ENCODE results near the gene CACTIN.

The CACTIN gene

DNA sequence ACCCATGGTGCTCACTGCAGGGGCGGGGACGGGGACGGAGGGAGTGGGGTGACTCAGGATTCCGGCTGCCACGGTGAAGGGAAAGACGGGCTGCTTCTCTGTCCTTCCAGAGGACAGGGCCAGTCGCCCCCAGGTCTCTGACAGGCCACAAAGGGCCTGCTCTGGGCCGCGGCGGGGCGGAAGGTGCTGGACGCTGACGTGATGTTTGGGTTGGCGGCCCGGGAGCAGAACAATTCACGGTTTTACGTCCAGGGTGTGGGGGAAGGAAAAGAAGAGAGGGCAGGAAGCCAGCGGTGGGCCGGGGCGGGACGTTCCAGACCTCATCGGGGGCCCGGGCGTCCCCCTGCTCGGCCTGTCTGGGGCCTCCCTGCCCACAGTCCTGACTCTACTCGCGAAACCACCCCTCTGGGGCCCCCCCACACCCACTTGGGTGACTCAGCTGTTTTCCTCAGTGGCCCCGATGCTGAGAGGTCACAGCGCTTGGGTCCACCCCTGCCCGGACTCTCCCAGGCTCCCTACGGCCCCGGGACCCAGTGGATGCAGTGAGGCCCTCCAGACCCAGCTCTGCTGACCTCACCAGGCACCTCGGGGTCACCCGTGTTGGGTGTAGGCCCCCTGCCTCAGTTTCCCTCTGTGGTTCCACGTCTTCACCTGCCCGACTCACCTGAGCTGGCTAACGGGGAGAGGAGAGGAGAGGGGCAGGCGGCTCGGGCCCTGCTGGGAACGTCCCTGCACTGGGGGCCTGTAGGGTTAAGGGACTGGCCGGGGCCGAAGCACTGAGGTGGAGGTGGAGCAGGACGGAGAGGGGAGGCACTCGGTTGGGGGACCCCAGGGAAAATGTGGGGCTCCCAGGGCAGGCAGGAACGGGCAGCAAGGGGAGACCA is 44.4 kb upstream of the CACTIN start:
- Histone ChIP-seq H3K18ac (ENCODE audit: low read depth in 1 of 2, low read length in 2 of 2) (peak overlapping the region; percentile 70 to 83), H4K8ac (ENCODE audit: low read length) (peak overlapping the region; percentile 79), H3K27me3 (ENCODE audit: control insufficient read depth in 1 of 2, insufficient read depth in 1 of 2, low read length in 2 of 2) (no peaks in the 10 kb centered on the region), H3K79me1 (replicated peaks; ENCODE audit: low read length, poor library complexity, severe bottlenecking) (peaks cover 16% of the 10 kb centered on the region), H3K9ac (ENCODE audit: low read length) (peak overlapping the region; percentile 95), H3K23ac (ENCODE audit: low read length in 2 of 2) (no peak overlapping the region), H3K36me3 (ENCODE audit: control insufficient read depth in 1 of 2, insufficient read depth in 2 of 2, low read depth in 1 of 2, low read length in 2 of 2) (peaks cover 5 to 62% of the 10 kb centered on the region in 2 experiments), H3K4me1 (ENCODE audit: control insufficient read depth, insufficient read depth, low read depth, low read length) (peaks cover 88% of the 10 kb centered on the region), H3K4me2 (ENCODE audit: low read length, poor library complexity, severe bottlenecking) (peak overlapping the region; percentile 54), H3K4ac (ENCODE audit: low read depth in 1 of 2, low read length in 2 of 2) (peak overlapping the region; percentile 15 to 72), H2BK120ac (ENCODE audit: low read depth, low read length) (peak overlapping the region; percentile 23), H2BK15ac (ENCODE audit: low read depth, poor library complexity, severe bottlenecking) (peak overlapping the region; percentile 53), H2BK12ac (ENCODE audit: low read length in 2 of 2) (peak overlapping the region; percentile 59 to 75), H3K27ac (ENCODE audit: low read length, poor library complexity, severe bottlenecking) (peak overlapping the region; percentile 91), H3K9me3 (ENCODE audit: control insufficient read depth, low read length) (no peaks in the 10 kb centered on the region), H2AK5ac (ENCODE audit: low read length, severe bottlenecking) (peak overlapping the region; percentile 85), H3K4me3 (ENCODE audit: insufficient read depth in 1 of 2, low read depth in 1 of 2, low read length in 2 of 2) (peak overlapping the region in 1 of 2 experiments; percentile 65), H4K91ac (ENCODE audit: low read length) (peak overlapping the region; percentile 79), H3K14ac (ENCODE audit: low read length in 2 of 2) (peak overlapping the region in 1 of 2 experiments; percentile 87), H2AFZ (ENCODE audit: low read depth, low read length) (no peak overlapping the region), H2BK5ac (ENCODE audit: low read depth, low read length, poor library complexity, severe bottlenecking) (peak overlapping the region; percentile 75)
- DNase-seq: peak; percentile 85
- 57% methylated on average over 39 of the region's 45 CpGs for WGBS

DNA sequence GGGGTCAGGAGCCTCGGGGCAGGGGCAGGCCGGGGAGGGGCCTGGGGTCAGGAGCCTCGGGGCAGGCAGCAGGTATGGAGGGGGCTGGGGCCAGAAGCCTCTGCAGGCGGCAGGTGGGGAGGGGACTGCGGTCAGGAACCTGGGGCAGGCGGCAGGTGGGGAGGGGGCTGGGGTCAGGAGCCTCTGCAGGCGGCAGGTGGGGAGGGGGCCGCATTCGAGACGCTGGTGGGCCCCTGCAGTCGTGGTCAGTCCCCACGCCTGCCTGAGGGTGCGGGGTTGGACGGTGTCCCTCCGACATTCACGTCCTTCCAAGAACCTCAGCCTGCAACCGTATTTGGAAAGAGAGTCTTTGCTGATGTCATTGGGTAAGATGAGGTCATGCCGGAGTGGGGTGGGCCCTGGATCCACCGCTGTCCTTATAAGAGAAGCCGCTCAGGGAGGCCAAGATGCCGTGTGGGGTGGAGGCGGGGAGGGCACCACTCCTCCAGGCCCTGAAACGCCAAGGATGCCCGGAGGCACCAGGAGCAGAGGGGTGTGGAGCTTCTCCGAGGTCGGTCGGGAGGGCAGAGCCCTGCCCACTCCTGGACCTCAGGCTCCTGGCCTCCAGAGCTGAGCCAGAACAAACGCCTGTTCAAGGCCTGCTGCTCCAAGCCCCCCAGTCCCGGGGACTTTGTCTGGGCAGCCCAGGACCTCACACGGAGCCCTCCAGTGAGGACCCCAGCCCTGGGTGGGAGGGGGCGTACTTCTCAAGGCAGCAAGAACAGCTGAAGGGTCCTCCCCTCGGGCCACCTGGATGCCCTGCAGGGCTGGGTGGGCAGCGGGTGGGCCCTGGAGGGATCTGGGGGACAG is 43.6 kb upstream of the CACTIN start:
- Histone ChIP-seq H3K23ac (ENCODE audit: low read length in 2 of 2) (no peak overlapping the region), H3K36me3 (ENCODE audit: control insufficient read depth in 1 of 2, insufficient read depth in 2 of 2, low read depth in 1 of 2, low read length in 2 of 2) (peaks cover 5 to 63% of the 10 kb centered on the region in 2 experiments), H3K27ac (ENCODE audit: low read length, poor library complexity, severe bottlenecking) (peak overlapping the region; percentile 91), H3K27me3 (ENCODE audit: control insufficient read depth in 1 of 2, insufficient read depth in 1 of 2, low read length in 2 of 2) (no peaks in the 10 kb centered on the region), H4K8ac (ENCODE audit: low read length) (peak overlapping the region; percentile 79), H2AK5ac (ENCODE audit: low read length, severe bottlenecking) (peak overlapping the region; percentile 85), H4K91ac (ENCODE audit: low read length) (peak overlapping the region; percentile 79), H3K4ac (ENCODE audit: low read depth in 1 of 2, low read length in 2 of 2) (peak overlapping the region in 1 of 2 experiments; percentile 72), H3K4me3 (ENCODE audit: insufficient read depth in 1 of 2, low read depth in 1 of 2, low read length in 2 of 2) (peak overlapping the region in 1 of 2 experiments; percentile 65), H3K4me1 (ENCODE audit: control insufficient read depth, insufficient read depth, low read depth, low read length) (peaks cover 87% of the 10 kb centered on the region), H2BK5ac (ENCODE audit: low read depth, low read length, poor library complexity, severe bottlenecking) (peak overlapping the region; percentile 75), H2AFZ (ENCODE audit: low read depth, low read length) (no peak overlapping the region), H2BK15ac (ENCODE audit: low read depth, poor library complexity, severe bottlenecking) (peak overlapping the region; percentile 35), H3K4me2 (ENCODE audit: low read length, poor library complexity, severe bottlenecking) (peak overlapping the region; percentile 19), H2BK12ac (ENCODE audit: low read length in 2 of 2) (peak overlapping the region in 1 of 2 experiments; percentile 65), H3K79me1 (replicated peaks; ENCODE audit: low read length, poor library complexity, severe bottlenecking) (peaks cover 14% of the 10 kb centered on the region), H3K9ac (ENCODE audit: low read length) (peak overlapping the region; percentile 95), H3K18ac (ENCODE audit: low read depth in 1 of 2, low read length in 2 of 2) (peak overlapping the region; percentile 55 to 65), H3K9me3 (ENCODE audit: control insufficient read depth, low read length) (no peaks in the 10 kb centered on the region), H2BK120ac (ENCODE audit: low read depth, low read length) (no peak overlapping the region), H3K14ac (ENCODE audit: low read length in 2 of 2) (no peak overlapping the region)
- DNase-seq: peak; percentile 91
- 63% methylated on average over 32 of the region's 33 CpGs for WGBS

- Histone ChIP-seq H3K79me1 (replicated peaks; ENCODE audit: low read length, poor library complexity, severe bottlenecking) (peaks cover 14% of the 10 kb centered on the region), H2BK12ac (ENCODE audit: low read length in 2 of 2) (peak overlapping the region in 1 of 2 experiments; percentile 29), H3K4ac (ENCODE audit: low read depth in 1 of 2, low read length in 2 of 2) (peak overlapping the region in 1 of 2 experiments; percentile 42), H3K14ac (ENCODE audit: low read length in 2 of 2) (peak overlapping the region in 1 of 2 experiments; percentile 76), H4K91ac (ENCODE audit: low read length) (peak overlapping the region; percentile 36), H2AK5ac (ENCODE audit: low read length, severe bottlenecking) (peak overlapping the region; percentile 37), H2BK5ac (ENCODE audit: low read depth, low read length, poor library complexity, severe bottlenecking) (no peak overlapping the region), H3K4me1 (ENCODE audit: control insufficient read depth, insufficient read depth, low read depth, low read length) (peaks cover 93% of the 10 kb centered on the region), H3K9me3 (ENCODE audit: control insufficient read depth, low read length) (no peaks in the 10 kb centered on the region), H3K4me3 (ENCODE audit: insufficient read depth in 1 of 2, low read depth in 1 of 2, low read length in 2 of 2) (no peak overlapping the region), H4K8ac (ENCODE audit: low read length) (no peak overlapping the region), H3K9ac (ENCODE audit: low read length) (peak overlapping the region; percentile 29), H2BK15ac (ENCODE audit: low read depth, poor library complexity, severe bottlenecking) (no peak overlapping the region), H2AFZ (ENCODE audit: low read depth, low read length) (no peak overlapping the region), H3K18ac (ENCODE audit: low read depth in 1 of 2, low read length in 2 of 2) (peak overlapping the region in 1 of 2 experiments; percentile 16), H3K27me3 (ENCODE audit: control insufficient read depth in 1 of 2, insufficient read depth in 1 of 2, low read length in 2 of 2) (no peaks in the 10 kb centered on the region), H3K36me3 (ENCODE audit: control insufficient read depth in 1 of 2, insufficient read depth in 2 of 2, low read depth in 1 of 2, low read length in 2 of 2) (peaks cover 10 to 67% of the 10 kb centered on the region in 2 experiments), H3K4me2 (ENCODE audit: low read length, poor library complexity, severe bottlenecking) (no peak overlapping the region), H2BK120ac (ENCODE audit: low read depth, low read length) (no peak overlapping the region), H3K27ac (ENCODE audit: low read length, poor library complexity, severe bottlenecking) (peak overlapping the region; percentile 5), H3K23ac (ENCODE audit: low read length in 2 of 2) (no peak overlapping the region)
- 90% methylated on average over 39 of the region's 39 CpGs for WGBS
- DNase-seq: no peak
Measured at GRCh38 chr19:3669082-3669946, 42.7 kb upstream of the CACTIN start.

Measured in mesenchymal stem cell (in vitro differentiated cells and primary cell).